ENCODE measurements around the gene POLR3B. TPM values are rescaled to one million over a fixed set of nuclear protein-coding genes. Genes with fewer than 3 reads are reported as not detected.

POLR3B gene
- total and polyA plus RNA-seq, 2 of the 13 experiments (the other 11 are each of a cell fraction or from before 2014, with no cell fraction given) = 4.8 to 13.1 TPM

DNA sequence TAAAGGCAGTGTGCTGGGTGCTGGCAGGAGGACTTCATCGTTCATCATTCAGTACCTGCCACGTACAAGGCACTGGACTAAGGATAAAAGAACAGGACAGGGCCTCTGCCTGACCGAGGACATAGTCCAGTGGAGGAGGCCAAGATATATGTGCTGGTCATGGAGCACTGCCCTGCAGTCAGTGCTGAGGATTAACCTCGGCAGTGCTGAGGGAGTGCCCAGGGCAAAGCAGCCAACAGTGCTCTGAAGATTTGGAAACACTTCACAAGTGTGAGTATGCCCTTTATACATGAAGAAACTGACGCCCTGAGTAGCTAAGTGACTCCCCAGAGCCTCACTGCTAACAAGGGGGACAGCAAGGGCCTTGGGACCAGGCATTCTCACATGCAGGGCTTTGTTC is 153.8 kb downstream of the POLR3B start:
- ATAC-seq = no peak; the same call in 2 of the 3 replicates
- H3K9me3 ChIP-seq (ENCODE audit: low read length) = no peaks in the 10 kb centered on the region
- TF ChIP-seq CREM (IDR thresholded peaks at IDR 0.05) (no peak), CREM (CRISPR knock-in tag; IDR thresholded peaks at IDR 0.05) (no peak), RNF2 (conservative IDR thresholded peaks at IDR 0.05; ENCODE audit: low read depth) (no peak), ZNF792 (CRISPR knock-in tag; IDR thresholded peaks at IDR 0.05) (no peak), AHR (CRISPR knock-in tag; IDR thresholded peaks at IDR 0.05) (no peak), STAG1 (CRISPR knock-in tag; IDR thresholded peaks at IDR 0.05) (no peak), SRSF1 (optimal IDR thresholded peaks at IDR 0.05; ENCODE audit: low read depth, low read length) (no peak)
- H3K79me2 ChIP-seq (ENCODE audit: insufficient read depth, low read length) = no peaks in the 10 kb centered on the region
- H4K20me1 ChIP-seq (ENCODE audit: insufficient read depth, low read length) = no peaks in the 10 kb centered on the region
- no peak overlapping the region for H3K9ac ChIP-seq (ENCODE audit: insufficient read depth, low read depth, low read length)
- no peak overlapping the region for H3K4me2 ChIP-seq (ENCODE audit: low read depth, low read length)
- in situ Hi-C loops (cut with HindIII; ENCODE audit: extremely low pct_ligation_motif_present, low pct_unique_long_range_greater_than_20kb) = no loop called here
- FAIRE-seq = no peak
- no peak overlapping the region for H3K4me3 ChIP-seq (replicated peaks in 1 of 3; ENCODE audit: insufficient read depth in 1 of 3, low read depth in 2 of 3, low read length in 3 of 3)
- no TSS peak for BruUV-seq (replicated peaks)
- H3K36me3 ChIP-seq (replicated peaks in 1 of 2; ENCODE audit: control insufficient read depth in 1 of 2, insufficient read depth in 2 of 2, low read length in 2 of 2) = peaks cover 2 to 8% of the 10 kb centered on the region in 2 experiments; a peak in 1 of 5 replicates
- no peak overlapping the region for H2AFZ ChIP-seq (ENCODE audit: low read length)
- no peaks in the 10 kb centered on the region for H3K4me1 ChIP-seq (ENCODE audit: insufficient read depth, low read length)
- 91% methylated on average over 5 of the region's 5 CpGs for WGBS (ENCODE audit: low lambda C conversion rate)
- DNase-seq (ENCODE audit: low spot score) = no peak
- ChIA-PET POLR2A (no interaction called here), CTCF (ENCODE audit: low intra/inter-chr PET ratio, low total read pairs) (no interaction called here)
- intact Hi-C loops (cut with micrococcal nuclease; ENCODE audit: unreplicated experiment) = no loop called here
- H3K27ac ChIP-seq (ENCODE audit: extremely low read length, insufficient read depth, low read length) = no peak overlapping the region
- H3K27me3 ChIP-seq (ENCODE audit: control insufficient read depth in 1 of 2, insufficient read depth in 2 of 2, low read length in 2 of 2) = no peaks in the 10 kb centered on the region

DNA sequence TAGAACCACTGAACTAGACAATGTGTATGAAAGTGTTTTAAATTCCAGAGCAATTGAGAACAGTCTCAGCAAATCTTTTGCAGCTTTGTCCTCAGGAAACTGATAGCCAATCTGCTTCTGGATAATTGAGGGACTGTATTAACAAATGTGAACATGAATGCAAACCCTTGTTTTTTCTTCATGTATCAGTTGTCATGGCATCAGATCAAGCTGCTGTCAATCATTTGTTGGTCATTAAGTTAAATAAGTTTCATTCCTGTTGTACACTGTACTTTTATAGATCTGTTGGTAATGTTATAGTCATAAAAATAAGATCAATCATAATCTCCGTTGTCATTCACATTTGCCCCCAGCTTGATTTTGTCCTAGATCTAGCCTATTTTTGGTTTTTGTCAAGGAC is 159.8 kb downstream of the POLR3B start:
- TF ChIP-seq ELF1 (CRISPR knock-in tag; IDR thresholded peaks at IDR 0.05) = no peak
- TF ChIP-seq, protein P1, sequence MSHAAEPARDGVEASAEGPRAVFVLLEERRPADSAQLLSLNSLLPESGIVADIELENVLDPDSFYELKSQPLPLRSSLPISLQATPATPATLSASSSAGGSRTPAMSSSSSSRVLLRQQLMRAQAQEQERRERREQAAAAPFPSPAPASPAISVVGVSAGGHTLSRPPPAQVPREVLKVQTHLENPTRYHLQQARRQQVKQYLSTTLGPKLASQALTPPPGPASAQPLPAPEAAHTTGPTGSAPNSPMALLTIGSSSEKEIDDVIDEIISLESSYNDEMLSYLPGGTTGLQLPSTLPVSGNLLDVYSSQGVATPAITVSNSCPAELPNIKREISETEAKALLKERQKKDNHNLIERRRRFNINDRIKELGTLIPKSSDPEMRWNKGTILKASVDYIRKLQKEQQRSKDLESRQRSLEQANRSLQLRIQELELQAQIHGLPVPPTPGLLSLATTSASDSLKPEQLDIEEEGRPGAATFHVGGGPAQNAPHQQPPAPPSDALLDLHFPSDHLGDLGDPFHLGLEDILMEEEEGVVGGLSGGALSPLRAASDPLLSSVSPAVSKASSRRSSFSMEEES (CRISPR knock-in tag; IDR thresholded peaks at IDR 0.05) = no peak
- TF ChIP-seq, protein P2, sequence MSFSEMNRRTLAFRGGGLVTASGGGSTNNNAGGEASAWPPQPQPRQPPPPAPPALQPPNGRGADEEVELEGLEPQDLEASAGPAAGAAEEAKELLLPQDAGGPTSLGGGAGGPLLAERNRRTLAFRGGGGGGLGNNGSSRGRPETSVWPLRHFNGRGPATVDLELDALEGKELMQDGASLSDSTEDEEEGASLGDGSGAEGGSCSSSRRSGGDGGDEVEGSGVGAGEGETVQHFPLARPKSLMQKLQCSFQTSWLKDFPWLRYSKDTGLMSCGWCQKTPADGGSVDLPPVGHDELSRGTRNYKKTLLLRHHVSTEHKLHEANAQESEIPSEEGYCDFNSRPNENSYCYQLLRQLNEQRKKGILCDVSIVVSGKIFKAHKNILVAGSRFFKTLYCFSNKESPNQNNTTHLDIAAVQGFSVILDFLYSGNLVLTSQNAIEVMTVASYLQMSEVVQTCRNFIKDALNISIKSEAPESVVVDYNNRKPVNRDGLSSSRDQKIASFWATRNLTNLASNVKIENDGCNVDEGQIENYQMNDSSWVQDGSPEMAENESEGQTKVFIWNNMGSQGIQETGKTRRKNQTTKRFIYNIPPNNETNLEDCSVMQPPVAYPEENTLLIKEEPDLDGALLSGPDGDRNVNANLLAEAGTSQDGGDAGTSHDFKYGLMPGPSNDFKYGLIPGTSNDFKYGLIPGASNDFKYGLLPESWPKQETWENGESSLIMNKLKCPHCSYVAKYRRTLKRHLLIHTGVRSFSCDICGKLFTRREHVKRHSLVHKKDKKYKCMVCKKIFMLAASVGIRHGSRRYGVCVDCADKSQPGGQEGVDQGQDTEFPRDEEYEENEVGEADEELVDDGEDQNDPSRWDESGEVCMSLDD (CRISPR knock-in tag; IDR thresholded peaks at IDR 0.05; ENCODE audit: borderline replicate concordance) = no peak
- TF ChIP-seq BRCA1 (CRISPR knock-in tag; IDR thresholded peaks at IDR 0.05) = no peak
- 0 out of 2 replicates have a peak, but pooled peaks cover 5% of the 10 kb centered on the region for H3K4me1 ChIP-seq (ENCODE audit: insufficient read depth, low read length)
- H3K79me2 ChIP-seq (ENCODE audit: insufficient read depth, low read length) = no peaks in the 10 kb centered on the region
- WGBS (ENCODE audit: low lambda C conversion rate) = 50% methylated on average over 1 of the region's 1 CpG
- no peak overlapping the region for H2AFZ ChIP-seq (ENCODE audit: low read length)
- H3K9me3 ChIP-seq (ENCODE audit: low read length) = no peaks in the 10 kb centered on the region
- CTCF ChIA-PET (ENCODE audit: low intra/inter-chr PET ratio, low total read pairs) = no interaction called here
- H3K4me3 ChIP-seq (replicated peaks in 1 of 3; ENCODE audit: insufficient read depth in 1 of 3, low read depth in 2 of 3, low read length in 3 of 3) = no peak overlapping the region
- no peak overlapping the region for H3K27ac ChIP-seq (ENCODE audit: extremely low read length, insufficient read depth, low read length)
- intact Hi-C loops (cut with micrococcal nuclease; ENCODE audit: unreplicated experiment) = loop anchor here (5.0 kb wide), 1 partner anchor 405 kb away; no protein-coding TSS in a partner anchor
- 0 out of 5 replicates have a peak, but pooled peaks cover 0 to 4% of the 10 kb centered on the region in 2 experiments for H3K27me3 ChIP-seq (ENCODE audit: control insufficient read depth in 1 of 2, insufficient read depth in 2 of 2, low read length in 2 of 2)
- in situ Hi-C loops (cut with HindIII; ENCODE audit: extremely low pct_ligation_motif_present, low pct_unique_long_range_greater_than_20kb) = no loop called here
- BruUV-seq (replicated peaks) = no TSS peak
- H3K36me3 ChIP-seq (replicated peaks in 1 of 2; ENCODE audit: control insufficient read depth in 1 of 2, insufficient read depth in 2 of 2, low read length in 2 of 2) = no peaks in the 10 kb centered on the region
- ATAC-seq (no peak), DNase-seq (ENCODE audit: low spot score) (no peak), FAIRE-seq (no peak)
- H3K4me2 ChIP-seq (ENCODE audit: low read depth, low read length) = no peak overlapping the region
- POLR2A ChIA-PET = no interaction called here
- no peak overlapping the region for H3K9ac ChIP-seq (ENCODE audit: insufficient read depth, low read depth, low read length)
- H4K20me1 ChIP-seq (ENCODE audit: insufficient read depth, low read length) = no peaks in the 10 kb centered on the region
